Brain pericyte (primary cell): ENCODE measurements around the gene MX2.
"Not testable (repeated sequence)": the region's sequence is repeated elsewhere in the genome, so short reads cannot be mapped to it uniquely, and the experiment has no call there.

Experiments used
- DNase-seq: peaks from one replicate; pipeline ENCODE4 v3.0.0-alpha.2; 2012; ENCODE audit warnings: low read depth, low spot score

MX2 gene

GRCh38 chr21:41418393-41418792 lies 56.6 kb downstream of the MX2 start:
- DNase-seq = no peak

- DNase-seq = no peak
These were observed 57.3 kb downstream of the MX2 start for GRCh38 chr21:41418956-41419680.

- DNase-seq = peak; percentile 41
These were observed 58.4 kb downstream of the MX2 start for GRCh38 chr21:41419921-41420862.

GRCh38 chr21:41420998-41421397 lies 59.2 kb downstream of the MX2 start:
- not testable (repeated sequence) for DNase-seq

GRCh38 chr21:41422546-41423304 lies 60.9 kb downstream of the MX2 start:
- no peak for DNase-seq

GRCh38 chr21:41423305-41423636 lies 61.4 kb downstream of the MX2 start:
- DNase-seq = not testable (repeated sequence)

GRCh38 chr21:41425588-41425953 lies 63.7 kb downstream of the MX2 start:
- no peak for DNase-seq

- DNase-seq = no peak
These were observed 64.3 kb downstream of the MX2 start, which contains the start of gene MX1 for GRCh38 chr21:41425954-41426675. TSS of gene MX1 (plus strand) at chr21:41426239. CDS start at chr21:41432071, 5,832 bp downstream.

GRCh38 chr21:41426676-41427404 lies 65.0 kb downstream of the MX2 start:
- no peak for DNase-seq

GRCh38 chr21:41427556-41427955 lies 65.7 kb downstream of the MX2 start:
- no peak for DNase-seq

GRCh38 chr21:41428311-41428710 lies 66.5 kb downstream of the MX2 start:
- no peak for DNase-seq

- DNase-seq = no peak
These were observed 67.0 kb downstream of the MX2 start for GRCh38 chr21:41428847-41429246.

- no peak for DNase-seq
These were observed 67.5 kb downstream of the MX2 start for GRCh38 chr21:41429305-41429704.

- no peak for DNase-seq
These were observed 68.2 kb downstream of the MX2 start for GRCh38 chr21:41429925-41430491.

GRCh38 chr21:41431788-41432548 lies 70.1 kb downstream of the MX2 start:
- DNase-seq = no peak

- DNase-seq = no peak
These were observed 71.0 kb downstream of the MX2 start for GRCh38 chr21:41432562-41433460.

GRCh38 chr21:41433566-41433965 lies 71.7 kb downstream of the MX2 start:
- DNase-seq = no peak

GRCh38 chr21:41435706-41436105 lies 73.9 kb downstream of the MX2 start:
- no peak for DNase-seq

- DNase-seq = no peak
These were observed 75.9 kb downstream of the MX2 start for GRCh38 chr21:41437729-41438128.
